Activated naive CD8-positive, alpha-beta T cell treated with anti-CD3 and anti-CD28 coated beads, Interleukin-2, amount 10 ng/mL, durations not matched to agents 7 days and 5 days (primary cell): ENCODE measurements around the gene ADAM33. TPM values are rescaled to one million over a fixed set of nuclear protein-coding genes. Genes with fewer than 3 reads are reported as not detected.

ENCODE experiments used
- ATAC-seq: fragments of 150-1000 bp; cut with Tn5 transposase; one replicate; pipeline ENCODE4 v1.10.0; 2021; ENCODE audit warnings: low read depth, moderate library complexity
- POLR2A ChIA-PET: fragments of 350-600 bp; sonication (Branson Sonifier 250); formaldehyde crosslinking; loops from one replicate; lab custom pipeline; 2021; ENCODE audit warnings: antibody characterized with exemption; lab: Charles Lee
- DNase-seq: peaks from one replicate; pipeline ENCODE4 v3.0.0; 2021
- H3K27ac Mint-ChIP-seq: one replicate; pipeline ENCODE4 v1.8.0; 2022; ENCODE audit warnings: mild to moderate bottlenecking, mixed read lengths
- H3K27me3 Mint-ChIP-seq: one replicate; pipeline ENCODE4 v1.8.0; 2022; ENCODE audit warnings: mild to moderate bottlenecking, moderate library complexity, mixed read lengths
- H3K36me3 Mint-ChIP-seq: one replicate; pipeline ENCODE4 v1.8.0; 2021; ENCODE audit warnings: mild to moderate bottlenecking, mixed read lengths
- H3K4me1 Mint-ChIP-seq: one replicate; pipeline ENCODE4 v1.8.0; 2021; ENCODE audit warnings: mixed read lengths
- H3K4me3 Mint-ChIP-seq: one replicate; pipeline ENCODE4 v1.8.0; 2022; ENCODE audit warnings: mild to moderate bottlenecking, moderate library complexity, mixed read lengths
- H3K9me3 Mint-ChIP-seq: one replicate; pipeline ENCODE4 v1.8.0; 2021; ENCODE audit warnings: mixed read lengths
- total RNA-seq, 2 experiments: library from RNA; stranded (reverse); gene quantifications; one replicate each; pipeline ENCODE4 v1.2.3, GENCODE V29; 2021

The ADAM33 gene
- total RNA-seq, 2 experiments from 2014 or later: not detected

DNA sequence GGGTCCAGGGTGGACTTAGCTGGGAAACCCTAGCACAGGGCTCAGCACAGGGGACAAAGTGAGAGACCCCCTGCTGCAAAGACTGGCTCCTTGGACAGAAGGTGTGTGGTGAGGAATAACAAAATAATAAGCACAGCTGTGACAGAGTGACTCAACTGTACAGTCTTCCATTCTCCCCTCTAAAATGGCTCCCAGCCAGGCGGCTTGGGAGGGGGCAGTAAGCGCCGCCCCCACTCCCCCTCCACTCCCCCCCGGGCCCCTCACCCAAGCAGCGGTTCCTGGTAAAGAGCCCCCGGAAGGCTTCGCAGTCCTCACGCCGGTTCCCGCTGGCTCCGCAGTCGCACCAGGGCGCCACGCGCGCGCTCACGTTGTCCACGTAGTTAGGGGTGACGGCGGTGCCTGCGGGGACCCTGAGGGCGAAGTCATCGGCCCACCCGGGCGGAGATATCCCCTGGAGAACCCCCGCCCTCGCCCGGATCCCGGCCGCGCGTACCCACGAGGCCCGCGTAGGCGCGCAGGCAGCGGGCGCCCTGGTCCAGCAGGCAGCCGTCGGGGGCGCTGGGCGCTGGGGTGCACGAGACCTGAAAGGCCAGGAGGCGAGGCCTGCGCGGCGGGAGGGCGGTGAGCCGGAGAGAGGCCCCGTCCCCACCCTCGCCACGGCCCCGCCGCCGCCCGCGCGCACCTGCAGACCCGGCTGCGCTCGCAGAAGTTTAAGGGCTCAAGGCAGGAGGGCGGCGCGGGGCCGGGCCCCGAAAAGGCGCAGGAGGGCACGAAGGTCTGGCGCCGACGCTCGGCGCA is 21.3 kb downstream of the ADAM33 start:
- Mint-ChIP-seq H3K4me1 (peaks cover 19% of the 10 kb centered on the region), H3K9me3 (no peaks in the 10 kb centered on the region), H3K36me3 (no peaks in the 10 kb centered on the region), H3K27me3 (peaks cover 65% of the 10 kb centered on the region), H3K27ac (no peak overlapping the region), H3K4me3 (no peak overlapping the region)
- DNase-seq: peak; percentile 35
- POLR2A ChIA-PET: no interaction called here
- no peak for ATAC-seq

DNA sequence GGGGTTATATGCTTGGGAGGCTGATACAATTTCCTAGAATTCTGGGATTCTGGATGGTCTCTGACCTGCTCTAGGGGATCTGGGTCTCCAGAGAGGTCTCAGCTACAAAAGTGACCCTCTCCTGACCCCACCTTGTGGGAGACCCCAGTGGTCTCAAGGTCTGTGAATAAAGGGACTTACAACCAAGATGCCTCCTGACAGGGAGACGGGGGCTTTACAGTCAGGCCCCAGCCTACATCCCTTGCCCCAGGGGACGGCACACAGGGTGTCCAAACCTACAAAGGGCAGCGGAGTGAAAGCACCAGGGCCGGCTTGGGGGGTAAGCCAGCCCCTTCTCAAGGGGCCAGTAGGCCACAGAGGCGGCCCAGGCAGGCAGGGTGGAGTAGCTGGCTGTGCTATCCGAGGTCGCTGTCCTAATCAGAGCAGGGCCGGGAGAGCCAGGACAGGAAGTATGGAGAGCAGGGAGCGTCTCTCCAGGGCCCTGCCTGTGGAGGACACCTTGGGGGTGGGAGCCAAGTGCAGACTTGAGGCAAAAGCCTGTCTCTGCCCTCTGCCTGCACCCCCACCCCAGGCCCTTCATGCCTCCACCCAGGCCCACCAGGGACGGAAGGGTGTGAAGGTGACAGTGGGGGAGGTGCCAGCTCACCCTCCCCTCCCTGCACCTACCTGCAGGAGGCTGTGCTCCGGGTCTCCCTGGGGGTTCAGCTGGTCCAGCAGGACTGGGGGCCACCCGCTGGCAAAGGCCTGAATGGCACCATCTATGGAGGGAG is 22.1 kb downstream of the ADAM33 start:
- Mint-ChIP-seq H3K9me3 (no peaks in the 10 kb centered on the region), H3K27me3 (peaks cover 62% of the 10 kb centered on the region), H3K27ac (no peak overlapping the region), H3K4me3 (no peak overlapping the region), H3K4me1 (peaks cover 14% of the 10 kb centered on the region), H3K36me3 (no peaks in the 10 kb centered on the region)
- POLR2A ChIA-PET: no interaction called here
- DNase-seq (peak; percentile 28), ATAC-seq (no peak)

DNA sequence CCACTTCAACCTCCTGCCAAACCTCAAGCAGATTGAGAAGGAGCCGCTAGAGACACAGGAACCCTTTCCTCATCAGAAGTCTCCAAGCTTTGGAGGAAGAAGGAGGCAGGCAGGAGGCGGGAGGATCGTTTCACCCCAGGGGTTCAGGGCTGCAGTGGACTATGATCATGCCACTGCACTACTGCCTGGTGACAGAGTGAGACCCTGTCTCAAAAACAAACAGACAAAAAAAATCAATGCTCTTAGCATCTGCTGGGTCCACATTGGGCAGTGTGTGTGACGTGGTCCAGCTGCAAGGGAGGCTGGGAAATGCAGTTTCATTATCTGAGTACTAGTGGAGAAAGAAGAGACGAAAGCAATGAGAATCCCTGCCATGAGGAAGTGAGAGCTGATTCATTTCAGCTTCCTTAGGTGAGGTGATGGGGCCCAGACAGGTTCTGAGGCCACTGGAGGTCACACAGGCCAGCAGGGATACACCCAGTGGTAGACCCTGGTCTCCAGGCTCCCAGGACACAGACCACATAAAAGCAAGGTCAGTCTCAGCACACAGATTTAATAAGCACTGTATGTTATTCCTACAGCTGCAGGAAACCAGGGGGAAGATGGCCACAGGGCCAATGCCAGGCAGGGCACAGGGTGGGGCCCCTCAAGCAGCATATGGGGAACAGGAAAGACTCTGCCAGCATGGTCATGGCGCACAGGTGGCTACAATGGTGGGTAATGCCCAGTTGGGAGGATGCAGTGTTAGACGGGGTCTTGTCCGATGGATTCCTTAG is 22.9 kb downstream of the ADAM33 start:
- Mint-ChIP-seq H3K36me3 (no peaks in the 10 kb centered on the region), H3K9me3 (no peaks in the 10 kb centered on the region), H3K4me3 (peak overlapping the region; percentile 11), H3K27ac (no peak overlapping the region), H3K27me3 (peaks cover 54% of the 10 kb centered on the region), H3K4me1 (peaks cover 14% of the 10 kb centered on the region)
- POLR2A ChIA-PET: no interaction called here
- ATAC-seq: peak; percentile 61
- DNase-seq: peak; percentile 33

DNA sequence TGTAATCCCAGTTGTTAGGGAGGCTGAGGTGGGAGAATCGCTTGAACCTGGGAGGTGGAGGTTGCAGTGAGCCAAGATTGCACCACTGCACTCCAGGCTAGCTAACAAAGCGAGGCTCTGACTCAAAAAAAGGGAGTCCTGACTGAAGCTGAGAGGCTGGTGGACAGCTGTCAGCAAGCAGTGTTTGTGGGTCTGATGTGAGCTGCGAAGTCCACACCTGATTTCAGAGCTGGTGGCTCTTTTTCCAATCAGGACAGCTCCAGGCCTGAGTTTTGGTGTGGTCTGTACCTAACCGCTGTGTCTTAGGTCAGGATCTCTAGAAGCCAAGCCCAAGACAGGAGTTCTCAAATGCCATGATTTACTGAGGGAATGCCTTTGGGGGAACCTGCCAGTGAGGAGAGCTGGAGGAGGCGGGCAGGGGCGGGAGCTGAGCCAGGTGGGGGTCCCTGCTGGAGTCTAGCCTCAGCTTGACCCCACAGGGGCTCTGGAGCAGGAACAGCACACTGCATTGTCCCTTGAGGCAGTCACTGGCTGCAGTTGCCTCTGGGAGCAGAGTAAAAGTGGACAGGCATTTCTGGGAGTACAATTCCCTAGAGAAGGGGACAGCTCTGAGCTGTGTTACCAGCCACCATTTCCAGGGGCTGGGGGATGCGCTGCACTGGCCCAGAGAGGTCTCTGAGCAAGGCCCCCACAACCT is 23.6 kb downstream of the ADAM33 start:
- no peak for ATAC-seq
- peaks cover 49% of the 10 kb centered on the region for H3K27me3 Mint-ChIP-seq

DNA sequence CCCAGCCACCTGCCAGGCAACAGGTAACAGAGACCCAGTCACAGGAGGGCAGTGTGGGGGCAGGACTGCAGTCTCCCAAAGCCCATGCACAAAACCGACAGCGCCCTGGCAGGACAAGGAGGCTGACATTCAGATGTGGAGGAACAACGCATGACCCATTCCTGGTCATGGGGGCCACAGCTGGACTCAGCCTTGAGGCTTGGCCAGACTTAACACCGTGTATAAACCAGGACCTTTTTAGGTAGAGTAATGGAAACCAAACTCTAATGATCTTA is 26.7 kb downstream of the ADAM33 start:
- Mint-ChIP-seq H3K9me3 (no peaks in the 10 kb centered on the region), H3K4me3 (no peak overlapping the region), H3K27ac (no peak overlapping the region), H3K4me1 (peaks cover 23% of the 10 kb centered on the region), H3K27me3 (peaks cover 28% of the 10 kb centered on the region), H3K36me3 (no peaks in the 10 kb centered on the region)
- DNase-seq (no peak), ATAC-seq (no peak)
- POLR2A ChIA-PET: no interaction called here

More for the DNA sequence above, 23.6 kb downstream of the ADAM33 start:
- Mint-ChIP-seq H3K36me3 (no peaks in the 10 kb centered on the region), H3K4me3 (no peak overlapping the region), H3K27ac (no peak overlapping the region), H3K4me1 (peaks cover 18% of the 10 kb centered on the region), H3K9me3 (no peaks in the 10 kb centered on the region)
- POLR2A ChIA-PET: no interaction called here
- DNase-seq: no peak

DNA sequence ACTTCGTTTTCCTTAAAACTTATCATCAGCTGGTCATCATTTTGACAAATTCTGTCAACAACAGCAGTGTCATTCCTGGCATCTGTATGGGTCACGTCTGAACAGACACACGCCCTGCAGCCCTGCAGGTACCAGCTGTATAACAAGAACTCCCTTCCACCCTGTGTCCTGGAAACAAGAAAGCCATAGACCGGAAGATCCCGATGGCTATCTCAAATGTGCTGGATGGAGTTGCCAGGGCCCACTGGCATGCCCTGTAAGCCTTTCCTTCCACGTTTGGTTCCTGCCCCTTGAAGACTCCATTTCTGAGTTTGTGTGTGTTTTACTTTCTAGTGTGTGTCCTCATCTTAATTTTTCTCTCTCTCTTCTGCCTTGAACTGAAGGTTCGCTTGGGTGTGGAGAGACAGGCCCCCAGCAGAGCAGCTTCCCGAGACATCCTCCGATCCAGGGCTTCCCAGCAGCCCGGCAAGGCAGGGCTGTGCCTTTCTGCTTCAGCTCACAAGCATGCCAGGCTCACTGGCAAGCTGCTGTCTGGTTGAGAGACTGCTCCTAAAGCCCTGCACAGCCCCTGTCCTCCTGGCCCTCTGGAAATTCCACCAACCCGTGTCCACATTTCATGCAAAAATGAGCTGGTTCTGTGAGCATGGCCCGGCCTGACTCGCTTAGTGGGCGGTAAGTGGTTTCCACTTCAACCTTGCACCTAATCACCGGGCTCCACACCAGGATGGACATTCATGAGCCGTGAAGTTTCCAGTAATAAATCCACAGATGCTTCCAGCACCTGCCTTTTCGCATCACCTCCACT is 27.3 kb downstream of the ADAM33 start:
- H3K27ac Mint-ChIP-seq: no peak overlapping the region
- no peak overlapping the region for H3K4me3 Mint-ChIP-seq
- DNase-seq (no peak), ATAC-seq (no peak)
- POLR2A ChIA-PET: no interaction called here
- no peaks in the 10 kb centered on the region for H3K36me3 Mint-ChIP-seq
- H3K9me3 Mint-ChIP-seq: no peaks in the 10 kb centered on the region
- H3K4me1 Mint-ChIP-seq: peaks cover 20% of the 10 kb centered on the region
- H3K27me3 Mint-ChIP-seq: peaks cover 24% of the 10 kb centered on the region

DNA sequence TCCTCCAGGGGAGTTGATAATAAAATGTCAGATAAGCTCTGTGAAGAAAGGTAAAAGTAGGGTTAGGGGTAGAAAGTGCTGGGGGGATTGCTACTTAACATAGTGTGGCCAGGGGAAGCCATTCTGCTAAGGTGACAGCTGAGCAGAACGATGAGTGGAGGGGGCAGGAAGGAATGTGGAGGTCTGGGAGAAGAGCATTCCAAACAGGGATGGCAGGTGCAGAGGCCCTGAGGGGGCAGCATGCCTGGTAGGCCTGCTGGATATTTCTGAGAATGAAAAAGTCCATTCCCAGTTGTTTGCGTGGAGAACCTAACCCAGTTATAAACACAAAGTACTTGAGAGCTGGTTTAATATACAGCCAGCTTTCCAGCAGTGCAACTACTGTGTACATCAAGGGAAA is 27.9 kb downstream of the ADAM33 start:
- no peaks in the 10 kb centered on the region for H3K36me3 Mint-ChIP-seq
- H3K4me3 Mint-ChIP-seq: no peak overlapping the region
- no peak for ATAC-seq
- H3K4me1 Mint-ChIP-seq: peaks cover 14% of the 10 kb centered on the region
- peaks cover 18% of the 10 kb centered on the region for H3K27me3 Mint-ChIP-seq
- DNase-seq: no peak
- H3K27ac Mint-ChIP-seq: no peak overlapping the region
- POLR2A ChIA-PET: no interaction called here
- H3K9me3 Mint-ChIP-seq: no peaks in the 10 kb centered on the region

DNA sequence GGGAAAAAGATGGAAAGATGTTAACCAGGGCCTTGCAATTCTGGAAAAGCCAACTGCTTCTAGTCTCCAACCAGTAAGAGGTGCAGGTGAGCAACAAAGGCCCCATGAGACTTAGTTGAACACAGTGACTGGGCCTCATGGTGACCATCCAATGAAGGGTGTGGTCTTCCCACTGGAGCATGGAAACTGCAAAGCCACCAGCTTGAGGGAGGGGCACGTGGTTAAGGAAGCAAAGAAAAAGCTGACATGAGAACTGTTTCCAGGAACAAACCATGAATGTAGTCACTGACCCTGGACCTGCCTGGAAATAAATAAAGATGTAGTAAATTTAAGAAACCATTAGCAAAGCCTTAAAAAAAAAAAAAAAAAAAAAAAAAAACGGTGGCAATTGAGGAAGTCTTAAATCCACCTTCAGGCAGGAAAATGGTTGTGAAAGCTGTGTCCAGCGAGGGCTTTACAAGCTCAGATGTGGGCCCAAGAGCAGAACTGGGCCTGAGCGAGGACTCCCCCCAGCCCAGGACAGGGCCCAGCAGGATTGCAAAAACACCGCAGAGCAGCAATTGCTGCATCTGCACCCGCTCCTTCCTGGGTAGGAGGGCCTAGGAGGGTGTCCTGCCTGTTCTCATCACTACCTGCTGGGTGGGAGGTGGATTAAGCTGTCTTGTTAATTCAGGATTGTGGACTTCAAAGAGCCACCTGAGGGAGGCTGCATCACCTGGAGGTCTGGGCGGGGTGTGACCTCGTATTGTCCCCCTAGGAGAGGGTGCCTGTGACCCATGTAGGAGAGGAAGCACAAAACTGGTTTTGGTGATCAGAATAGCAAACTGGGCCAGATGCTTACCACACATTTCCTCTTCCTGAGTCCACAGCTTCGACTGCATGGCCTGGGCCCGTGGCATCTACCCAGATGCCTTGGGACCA is 28.9 kb downstream of the ADAM33 start:
- no peak overlapping the region for H3K27ac Mint-ChIP-seq
- ATAC-seq (peak; percentile 39), DNase-seq (no peak)
- no peaks in the 10 kb centered on the region for H3K36me3 Mint-ChIP-seq
- POLR2A ChIA-PET: no interaction called here
- H3K9me3 Mint-ChIP-seq: no peaks in the 10 kb centered on the region
- H3K4me3 Mint-ChIP-seq: no peak overlapping the region
- H3K4me1 Mint-ChIP-seq: peaks cover 11% of the 10 kb centered on the region
- H3K27me3 Mint-ChIP-seq: peaks cover 15% of the 10 kb centered on the region

DNA sequence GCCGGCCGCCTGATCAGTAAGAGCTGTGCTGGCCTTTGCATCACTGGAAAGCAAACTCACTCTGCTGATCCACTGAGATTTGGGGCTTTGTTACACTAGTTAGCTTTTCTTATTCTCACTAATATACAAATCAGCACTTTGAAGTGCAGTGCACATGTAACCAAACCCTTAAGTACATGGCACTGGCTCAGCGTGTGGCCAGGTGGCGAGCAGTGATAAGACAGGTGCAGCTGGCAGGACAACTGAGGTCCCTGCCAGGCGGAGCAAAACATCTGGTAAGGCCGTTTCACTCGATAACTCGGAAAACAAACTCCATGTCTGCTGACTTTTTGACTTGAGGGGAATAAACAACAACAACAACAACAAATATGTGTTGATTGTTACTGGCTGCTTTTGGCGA is 29.6 kb downstream of the ADAM33 start:
- Mint-ChIP-seq H3K4me3 (no peak overlapping the region), H3K27ac (no peak overlapping the region), H3K36me3 (no peaks in the 10 kb centered on the region), H3K27me3 (peaks cover 8% of the 10 kb centered on the region), H3K4me1 (peaks cover 11% of the 10 kb centered on the region), H3K9me3 (no peaks in the 10 kb centered on the region)
- no peak for ATAC-seq
- no peak for DNase-seq
- POLR2A ChIA-PET: no interaction called here

DNA sequence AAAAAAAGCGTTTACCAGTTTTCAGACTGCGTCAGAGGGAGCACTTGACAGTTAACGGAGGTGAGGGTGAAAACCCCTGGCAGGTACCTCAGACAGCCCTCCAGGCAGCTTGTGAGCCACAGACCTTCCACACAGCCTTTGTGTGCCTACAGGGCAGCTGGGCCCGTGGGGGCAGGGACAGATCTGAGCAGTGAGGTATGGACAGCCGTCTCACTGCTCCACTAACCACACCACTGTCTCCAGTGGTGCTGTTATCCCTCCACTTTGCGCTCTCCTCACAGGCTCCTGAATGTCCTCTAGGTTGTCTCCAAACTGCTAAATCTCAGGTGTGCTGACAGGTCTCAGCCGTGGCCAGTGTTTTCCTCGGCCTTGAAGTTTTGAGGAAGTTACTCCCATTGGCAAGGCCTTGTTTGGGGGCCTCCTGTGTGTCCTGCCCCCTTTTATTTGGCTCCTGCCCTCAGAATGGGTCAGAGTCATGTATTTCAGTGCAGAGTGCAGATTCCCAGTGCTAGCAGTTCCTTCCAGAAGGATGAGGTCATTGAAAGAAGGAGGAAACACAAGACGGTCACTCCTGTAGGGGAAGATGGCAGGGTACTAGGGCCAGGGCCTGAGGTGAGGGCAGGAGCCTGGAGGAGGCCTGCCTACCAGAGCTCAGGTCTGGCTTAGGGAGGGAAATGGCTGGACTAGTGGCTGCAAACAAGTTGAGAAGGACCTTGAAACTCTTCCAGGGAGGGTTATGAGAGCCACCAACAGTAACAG is 30.4 kb downstream of the ADAM33 start:
- POLR2A ChIA-PET: no interaction called here
- Mint-ChIP-seq H3K27ac (no peak overlapping the region), H3K36me3 (no peaks in the 10 kb centered on the region)

DNA sequence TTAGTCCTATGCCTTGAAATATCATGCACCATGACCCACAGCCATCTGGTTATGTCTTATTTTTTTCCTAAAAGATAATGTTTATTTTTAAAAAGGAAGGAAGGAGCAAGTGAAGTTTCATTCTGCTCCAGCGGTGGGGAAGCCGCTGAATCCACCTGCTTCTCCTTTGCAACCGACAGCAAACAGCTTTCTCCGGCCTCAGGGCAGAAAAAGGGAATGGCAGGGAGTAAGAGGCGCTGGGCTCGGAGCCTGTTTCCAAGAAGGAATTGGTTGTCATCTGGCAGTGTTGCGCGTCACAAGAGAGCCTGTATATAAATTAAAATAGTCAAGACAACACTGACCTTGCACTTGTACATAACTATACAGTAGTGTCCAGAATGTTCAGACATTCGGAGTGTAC is 32.9 kb downstream of the ADAM33 start:
- POLR2A ChIA-PET: no interaction called here
- Mint-ChIP-seq H3K27me3 (no peaks in the 10 kb centered on the region), H3K4me1 (peaks cover 11% of the 10 kb centered on the region), H3K36me3 (peaks cover 3% of the 10 kb centered on the region), H3K27ac (no peak overlapping the region), H3K4me3 (no peak overlapping the region), H3K9me3 (no peaks in the 10 kb centered on the region)
- DNase-seq: no peak
- no peak for ATAC-seq

More for the DNA sequence above, 30.4 kb downstream of the ADAM33 start:
- peaks cover 8% of the 10 kb centered on the region for H3K27me3 Mint-ChIP-seq
- H3K4me1 Mint-ChIP-seq: peaks cover 11% of the 10 kb centered on the region
- no peak overlapping the region for H3K4me3 Mint-ChIP-seq
- DNase-seq (no peak), ATAC-seq (no peak)
- H3K9me3 Mint-ChIP-seq: no peaks in the 10 kb centered on the region
